Islet of Langerhans (tissue), 1 donor: ENCODE data around the gene SYNGR4.

Source experiments
- FAIRE-seq: peaks from one replicate; lab custom pipeline; 2011; peaks lifted over from hg19 to GRCh38; lab: Jason Lieb, UNC

The SYNGR4 gene

DNA sequence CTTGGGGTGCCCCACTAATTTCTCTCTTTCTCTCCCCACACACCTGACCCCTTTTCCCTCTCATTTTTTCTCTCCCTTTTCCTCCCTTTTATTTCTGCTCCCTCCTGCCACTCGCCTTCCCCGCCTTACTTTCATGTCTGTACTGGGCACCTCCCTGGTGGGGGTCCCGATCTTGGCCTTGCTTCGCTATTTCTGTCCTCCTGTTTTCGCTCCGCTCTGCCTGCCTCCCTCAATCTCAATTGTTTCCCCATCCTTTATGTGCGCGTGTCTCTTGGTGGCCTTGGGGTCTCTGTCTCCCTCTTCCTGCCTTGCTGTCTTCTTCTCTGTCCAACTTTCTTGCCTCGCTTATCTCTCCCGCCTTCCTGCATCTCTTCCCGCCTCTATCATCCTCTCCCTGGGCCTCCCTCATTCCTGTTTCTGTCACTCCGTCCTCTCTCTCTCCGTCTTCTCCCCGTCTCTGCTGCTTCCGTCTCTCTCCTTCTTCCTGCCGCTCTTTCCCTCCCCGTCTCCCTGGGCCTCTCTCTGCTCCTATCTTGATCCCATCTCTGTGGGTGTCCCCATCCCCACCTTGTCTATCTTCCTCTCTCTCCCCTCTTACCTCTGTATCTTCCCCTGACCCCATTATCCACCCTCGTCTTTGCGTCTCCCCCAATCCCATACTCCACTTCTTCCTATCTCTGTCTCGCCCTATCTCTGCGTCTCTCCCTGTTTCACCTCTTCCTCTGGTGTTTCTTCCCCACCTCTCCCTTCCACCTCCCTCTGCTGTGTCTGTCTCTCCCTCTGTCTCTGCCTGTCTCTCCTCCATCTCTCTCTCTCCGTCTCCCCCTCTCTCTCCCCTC, 33.3 kb downstream of the SYNGR4 start:
- FAIRE-seq, result no peak

- FAIRE-seq, result no peak
These were observed 33.9 kb downstream of the SYNGR4 start for GRCh38 chr19:48398102-48398374.

DNA sequence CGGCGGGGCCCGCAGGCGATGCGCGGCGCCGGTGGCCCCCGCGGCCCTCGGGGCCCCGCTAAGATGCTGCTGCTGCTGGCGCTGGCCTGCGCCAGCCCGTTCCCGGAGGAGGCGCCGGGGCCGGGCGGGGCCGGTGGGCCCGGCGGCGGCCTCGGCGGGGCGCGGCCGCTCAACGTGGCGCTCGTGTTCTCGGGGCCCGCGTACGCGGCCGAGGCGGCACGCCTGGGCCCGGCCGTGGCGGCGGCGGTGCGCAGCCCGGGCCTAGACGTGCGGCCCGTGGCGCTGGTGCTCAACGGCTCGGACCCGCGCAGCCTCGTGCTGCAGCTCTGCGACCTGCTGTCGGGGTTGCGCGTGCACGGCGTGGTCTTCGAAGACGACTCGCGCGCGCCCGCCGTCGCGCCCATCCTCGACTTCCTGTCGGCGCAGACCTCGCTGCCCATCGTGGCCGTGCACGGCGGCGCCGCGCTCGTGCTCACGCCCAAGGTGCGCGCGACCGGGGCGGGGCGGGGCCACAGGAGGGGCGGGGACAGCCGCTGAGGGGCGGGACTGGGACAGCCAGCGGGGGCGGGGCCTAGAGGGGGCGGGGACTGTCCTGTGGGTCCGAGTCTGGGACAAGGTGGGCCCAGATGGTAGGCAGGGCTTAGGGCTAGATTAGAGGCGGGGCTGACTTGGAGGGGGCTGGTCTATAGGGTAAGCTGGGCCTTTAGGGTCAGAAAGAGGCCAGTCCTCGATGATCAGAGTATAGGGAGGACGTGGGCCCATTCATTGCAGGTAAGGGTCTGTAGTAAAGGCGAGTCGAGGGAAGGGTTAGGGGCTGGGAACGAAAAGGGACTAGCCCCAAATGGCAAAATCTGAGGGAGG, 34.4 kb downstream of the SYNGR4 start:
- FAIRE-seq, result no peak

- FAIRE-seq, result no peak
These were observed 36.0 kb downstream of the SYNGR4 start for GRCh38 chr19:48400018-48400742.

- FAIRE-seq, result no peak
These were observed 37.1 kb downstream of the SYNGR4 start for GRCh38 chr19:48401287-48401686.

GRCh38 chr19:48403606-48404005, 39.4 kb downstream of the SYNGR4 start:
- no peak for FAIRE-seq

DNA sequence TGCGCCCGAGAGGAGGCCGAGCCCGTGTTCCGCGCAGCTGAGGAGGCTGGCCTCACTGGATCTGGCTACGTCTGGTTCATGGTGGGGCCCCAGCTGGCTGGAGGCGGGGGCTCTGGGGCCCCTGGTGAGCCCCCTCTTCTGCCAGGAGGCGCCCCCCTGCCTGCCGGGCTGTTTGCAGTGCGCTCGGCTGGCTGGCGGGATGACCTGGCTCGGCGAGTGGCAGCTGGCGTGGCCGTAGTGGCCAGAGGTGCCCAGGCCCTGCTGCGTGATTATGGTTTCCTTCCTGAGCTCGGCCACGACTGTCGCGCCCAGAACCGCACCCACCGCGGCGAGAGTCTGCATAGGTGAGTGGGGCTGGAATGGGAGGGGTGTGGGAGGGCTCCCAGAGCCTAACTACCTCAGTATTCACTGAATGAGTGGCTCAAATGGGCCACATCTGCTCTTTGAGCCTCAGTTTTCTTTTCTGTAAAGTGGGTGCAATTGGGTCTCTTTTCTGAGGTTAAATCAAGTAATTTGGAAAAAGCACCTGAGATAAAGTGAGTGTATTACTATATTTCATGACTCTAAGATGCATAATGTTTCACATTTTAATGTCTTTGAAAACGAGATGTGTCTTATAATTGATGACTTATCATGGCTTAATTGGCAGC, 41.0 kb downstream of the SYNGR4 start:
- no peak for FAIRE-seq

DNA sequence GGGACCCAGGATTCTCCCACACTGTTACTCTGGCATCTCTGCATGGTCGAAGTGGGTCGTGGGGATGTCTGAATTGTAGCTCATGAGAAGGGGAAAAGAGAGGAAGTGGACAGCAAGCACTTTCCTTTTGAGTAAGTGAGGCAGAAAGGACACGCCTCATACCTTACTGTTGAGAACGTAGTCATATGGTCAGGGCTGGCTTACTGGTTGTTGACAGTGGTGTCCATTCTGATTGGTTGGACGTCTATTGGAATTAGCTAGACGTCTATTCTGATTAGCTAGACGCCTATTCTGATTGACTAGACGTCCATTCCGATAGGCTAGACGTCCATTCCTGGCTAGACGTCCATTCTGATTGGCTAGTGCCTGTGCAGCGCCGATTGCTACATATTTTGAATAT, 41.7 kb downstream of the SYNGR4 start:
- no peak for FAIRE-seq

DNA sequence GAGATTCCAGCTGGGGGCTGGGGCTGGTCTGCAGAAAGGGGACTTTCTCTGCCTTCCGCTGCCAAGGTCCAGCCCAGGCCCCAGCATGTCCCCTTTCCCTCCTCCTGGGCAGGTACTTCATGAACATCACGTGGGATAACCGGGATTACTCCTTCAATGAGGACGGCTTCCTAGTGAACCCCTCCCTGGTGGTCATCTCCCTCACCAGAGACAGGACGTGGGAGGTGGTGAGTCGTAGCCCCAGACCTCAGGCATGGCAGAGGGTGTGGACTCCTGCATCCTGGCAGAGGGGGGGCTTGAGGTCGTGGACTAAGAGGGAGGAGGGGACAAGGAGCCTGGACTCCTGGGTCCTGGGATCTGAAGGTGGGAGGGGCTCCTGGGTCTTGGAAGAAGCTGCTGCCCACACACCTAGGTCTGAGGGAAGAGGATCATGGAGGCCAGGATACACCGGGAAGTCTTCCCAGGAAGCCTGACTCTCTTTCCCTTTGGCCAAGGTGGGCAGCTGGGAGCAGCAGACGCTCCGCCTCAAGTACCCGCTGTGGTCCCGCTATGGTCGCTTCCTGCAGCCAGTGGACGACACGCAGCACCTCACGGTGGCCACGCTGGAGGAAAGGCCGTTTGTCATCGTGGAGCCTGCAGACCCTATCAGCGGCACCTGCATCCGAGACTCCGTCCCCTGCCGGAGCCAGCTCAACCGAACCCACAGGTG, 49.9 kb downstream of the SYNGR4 start:
- FAIRE-seq, result no peak

- FAIRE-seq, result no peak
These were observed 51.2 kb downstream of the SYNGR4 start for GRCh38 chr19:48415395-48415794.

DNA sequence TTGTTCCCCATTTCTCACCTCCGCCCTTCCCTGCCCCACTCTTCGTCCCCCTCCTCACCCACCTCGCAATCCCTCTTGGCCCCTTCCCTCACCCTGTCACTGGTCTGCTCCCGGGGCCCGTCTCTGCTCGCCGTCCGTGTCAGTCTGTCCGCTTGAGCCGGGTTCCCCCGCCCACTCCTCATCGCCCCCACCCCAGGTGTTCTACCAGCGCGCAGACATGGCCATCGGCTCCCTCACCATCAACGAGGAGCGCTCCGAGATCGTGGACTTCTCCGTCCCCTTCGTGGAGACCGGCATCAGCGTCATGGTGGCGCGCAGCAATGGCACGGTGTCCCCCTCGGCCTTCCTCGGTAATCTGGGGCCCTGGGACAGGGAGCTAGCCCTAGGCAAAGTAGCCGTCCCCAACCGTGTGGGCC, 51.6 kb downstream of the SYNGR4 start:
- FAIRE-seq, result no peak

- FAIRE-seq, result no peak
These were observed 53.3 kb downstream of the SYNGR4 start for GRCh38 chr19:48417421-48417820.

DNA sequence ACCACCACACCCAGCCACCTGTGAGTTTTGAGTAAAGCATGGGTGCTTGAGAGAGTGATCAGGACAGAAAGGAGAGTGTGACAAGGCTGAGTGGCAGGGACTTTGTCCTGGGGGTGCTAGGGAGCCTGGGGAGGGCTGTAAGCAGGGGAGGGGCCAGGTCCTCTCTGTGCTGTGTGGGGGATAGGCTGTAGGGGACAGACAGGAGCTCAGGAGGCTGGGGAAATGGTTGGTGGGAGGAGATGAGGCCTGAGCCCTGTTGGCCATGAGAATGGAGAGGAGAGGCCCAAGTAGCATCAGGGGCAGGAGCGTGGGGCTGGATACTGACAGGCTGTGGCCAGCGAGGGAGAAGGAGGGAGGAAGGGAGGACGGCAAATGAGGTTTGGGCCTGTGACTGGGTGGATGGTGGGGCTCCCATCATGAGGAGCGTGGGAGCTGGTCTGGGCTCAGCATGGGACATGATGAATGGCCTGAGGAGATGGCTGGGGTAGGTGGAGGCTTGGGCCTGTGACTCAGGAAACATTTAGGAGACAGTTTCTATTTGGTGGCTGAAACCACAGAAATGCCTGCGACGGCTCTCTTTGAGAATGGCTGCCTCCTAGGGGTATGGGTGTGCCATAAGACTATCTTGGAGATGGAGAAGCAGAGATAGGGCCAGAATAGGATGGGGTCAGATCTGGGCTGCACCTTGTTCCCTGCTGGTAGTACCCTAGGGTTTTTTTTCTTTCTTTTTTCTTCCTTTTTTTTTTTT, 54.3 kb downstream of the SYNGR4 start:
- no peak for FAIRE-seq

DNA sequence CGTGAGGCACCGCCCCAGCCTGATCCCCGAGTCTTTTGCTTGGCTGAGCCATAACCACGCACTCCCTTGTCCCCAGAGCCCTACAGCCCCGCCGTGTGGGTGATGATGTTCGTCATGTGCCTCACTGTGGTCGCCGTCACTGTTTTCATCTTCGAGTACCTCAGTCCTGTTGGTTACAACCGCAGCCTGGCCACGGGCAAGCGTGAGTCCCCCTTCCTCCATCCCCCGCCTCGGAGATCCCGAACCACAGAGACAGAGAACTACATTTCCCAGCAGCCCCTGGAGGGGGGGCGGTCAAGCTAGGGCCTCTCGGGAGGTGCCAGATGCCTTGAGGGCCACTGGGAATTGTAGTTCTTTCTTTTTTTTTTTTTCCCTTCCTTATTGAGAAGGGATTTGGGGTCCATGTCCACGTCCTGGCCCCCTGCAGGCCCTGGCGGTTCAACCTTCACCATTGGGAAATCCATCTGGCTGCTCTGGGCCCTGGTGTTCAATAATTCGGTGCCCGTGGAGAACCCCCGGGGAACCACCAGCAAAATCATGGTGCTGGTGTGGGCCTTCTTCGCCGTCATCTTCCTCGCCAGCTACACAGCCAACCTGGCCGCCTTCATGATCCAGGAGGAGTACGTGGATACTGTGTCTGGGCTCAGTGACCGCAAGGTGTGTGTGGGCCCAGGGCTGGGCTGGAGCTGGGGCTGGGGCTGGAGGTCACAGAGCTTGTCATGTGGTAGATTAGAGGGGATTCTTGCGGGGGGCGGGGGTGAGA, 55.2 kb downstream of the SYNGR4 start:
- FAIRE-seq, result no peak

DNA sequence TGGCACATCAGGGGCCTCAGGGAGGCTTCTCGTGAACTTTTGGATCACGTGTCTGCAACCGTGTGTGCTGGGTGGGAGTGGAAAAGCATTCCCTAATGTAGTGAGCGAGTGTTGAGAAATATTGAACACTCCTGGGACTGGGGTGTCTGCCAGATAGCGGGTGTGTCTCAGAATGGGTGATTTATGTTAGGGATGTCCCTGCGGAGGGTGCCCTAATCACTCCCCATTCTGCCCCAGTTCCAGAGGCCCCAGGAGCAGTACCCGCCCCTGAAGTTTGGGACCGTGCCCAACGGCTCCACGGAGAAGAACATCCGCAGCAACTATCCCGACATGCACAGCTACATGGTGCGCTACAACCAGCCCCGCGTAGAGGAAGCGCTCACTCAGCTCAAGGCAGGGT, 57.4 kb downstream of the SYNGR4 start:
- no peak for FAIRE-seq

GRCh38 chr19:48424694-48425219, 60.6 kb downstream of the SYNGR4 start:
- no peak for FAIRE-seq
